Neuronal stem cell (in vitro differentiated cells): ENCODE data around the gene LCK.
"Not testable (repeated sequence)": the region's sequence is repeated elsewhere in the genome, so short reads cannot be mapped to it uniquely, and the experiment has no call there.

ENCODE experiments used
- DNase-seq: peaks from one replicate; pipeline ENCODE4 v3.0.0-alpha.2; 2013; ENCODE audit warnings: low spot score
- H2AFZ ChIP-seq: one replicate; pipeline ENCODE4 v1.6.1; 2013; ENCODE audit warnings: mild to moderate bottlenecking, low read length, inconsistent platforms
- H2AK5ac ChIP-seq: 2 replicates; pipeline ENCODE4 v1.6.1; 2013; ENCODE audit warnings: low read depth, mild to moderate bottlenecking, inconsistent platforms, low read length, moderate library complexity, mixed read lengths
- H2BK120ac ChIP-seq: 2 replicates; pipeline ENCODE4 v1.6.1; 2013; ENCODE audit warnings: low read depth, mild to moderate bottlenecking, inconsistent platforms, low read length, moderate library complexity, mixed read lengths
- H2BK12ac ChIP-seq: one replicate; pipeline ENCODE4 v1.6.1; 2013; ENCODE audit warnings: low read length, inconsistent platforms
- H2BK15ac ChIP-seq: 2 replicates; pipeline ENCODE4 v1.6.1; 2013; ENCODE audit warnings: mild to moderate bottlenecking, low read length, inconsistent platforms, mixed read lengths
- H2BK5ac ChIP-seq: one replicate; pipeline ENCODE4 v1.6.1; 2013; ENCODE audit warnings: inconsistent platforms, mild to moderate bottlenecking, low read length, moderate library complexity
- H3K14ac ChIP-seq: one replicate; pipeline ENCODE4 v1.6.1; 2013; ENCODE audit warnings: low read length, inconsistent platforms
- H3K18ac ChIP-seq: 2 replicates; pipeline ENCODE4 v1.6.1; 2013; ENCODE audit warnings: low read length, inconsistent platforms
- H3K23ac ChIP-seq: 2 replicates; pipeline ENCODE4 v1.6.1; 2013; ENCODE audit warnings: low read depth, mild to moderate bottlenecking, mixed read lengths, low read length, inconsistent platforms; ENCODE audit not compliant: poor library complexity
- H3K27ac ChIP-seq: replicated peaks from 3 replicates; pipeline ENCODE4 v1.5.1; 2013; ENCODE audit warnings: low read length, inconsistent platforms
- H3K27me3 ChIP-seq, 3 experiments: 2 replicates each; pipeline ENCODE4 v1.6.1; 2013; ENCODE audit warnings: low read length in 3 of 3, mild to moderate bottlenecking in 2 of 3, inconsistent platforms in 1 of 3, low read depth in 1 of 3, mixed read lengths in 1 of 3, moderate library complexity in 1 of 3; ENCODE audit not compliant: control insufficient read depth in 3 of 3, insufficient read depth in 3 of 3
- H3K36me3 ChIP-seq, 2 donors: replicated peaks in 1 of 2; 2 replicates each; pipeline ENCODE4 v1.6.1; 2013; ENCODE audit warnings: low read length in 2 of 2; ENCODE audit not compliant: control insufficient read depth in 2 of 2, insufficient read depth in 2 of 2
- H3K4ac ChIP-seq: 2 replicates; pipeline ENCODE4 v1.6.1; 2013; ENCODE audit warnings: inconsistent platforms, mild to moderate bottlenecking, low read length, moderate library complexity
- H3K4me1 ChIP-seq, 2 donors: 1 replicate in 1 of 2; 2 replicates in 1 of 2; pipeline ENCODE4 v1.6.1; 2013; ENCODE audit warnings: low read length in 2 of 2, low read depth in 1 of 2; ENCODE audit not compliant: control insufficient read depth in 2 of 2, insufficient read depth in 1 of 2
- H3K4me2 ChIP-seq: one replicate; pipeline ENCODE4 v1.6.1; 2013; ENCODE audit warnings: mild to moderate bottlenecking, low read length, inconsistent platforms; ENCODE audit not compliant: insufficient read depth, poor library complexity, severe bottlenecking
- H3K4me3 ChIP-seq, 2 donors: 2 replicates each; pipeline ENCODE4 v1.5.1; 2013; ENCODE audit warnings: low read length in 2 of 2, mild to moderate bottlenecking in 2 of 2, inconsistent platforms in 1 of 2, moderate library complexity in 1 of 2
- H3K79me1 ChIP-seq: one replicate; pipeline ENCODE4 v1.6.1; 2013; ENCODE audit warnings: low read depth, mild to moderate bottlenecking, inconsistent platforms, low read length, moderate library complexity
- H3K9ac ChIP-seq: one replicate; pipeline ENCODE4 v1.6.1; 2013; ENCODE audit warnings: mild to moderate bottlenecking, low read depth, low read length, inconsistent platforms; ENCODE audit not compliant: poor library complexity
- H3K9me3 ChIP-seq, 2 donors: replicated peaks in 1 of 2; 2 replicates each; pipeline versions ENCODE3 to v1.6.1; 2013; ENCODE audit warnings: low read length in 2 of 2, mild to moderate bottlenecking in 2 of 2, inconsistent platforms in 1 of 2, low read depth in 1 of 2, mixed read lengths in 1 of 2, moderate library complexity in 1 of 2; ENCODE audit not compliant: control insufficient read depth in 2 of 2, insufficient read depth in 1 of 2
- H4K8ac ChIP-seq: one replicate; pipeline ENCODE4 v1.6.1; 2013; ENCODE audit warnings: low read depth, mild to moderate bottlenecking, inconsistent platforms, low read length, moderate library complexity
- H4K91ac ChIP-seq: one replicate; pipeline ENCODE4 v1.6.1; 2013; ENCODE audit warnings: low read length, low read depth, mild to moderate bottlenecking, inconsistent platforms; ENCODE audit not compliant: poor library complexity
- WGBS, 2 donors: extraction: QIAGEN DNeasy Blood & Tissue Kit; methylation state at CpG; one replicate each; pipeline ENCODE4 v1.1.7; 2013; ENCODE audit warnings: missing lambda C conversion rate in 2 of 2, mixed read lengths in 1 of 2; ENCODE audit not compliant: insufficient read length in 2 of 2, insufficient replicate concordance in 1 of 2; ENCODE audit errors: extremely low coverage in 2 of 2; 5-methylcytosine and 5-hydroxymethylcytosine counted together

Gene LCK

DNA sequence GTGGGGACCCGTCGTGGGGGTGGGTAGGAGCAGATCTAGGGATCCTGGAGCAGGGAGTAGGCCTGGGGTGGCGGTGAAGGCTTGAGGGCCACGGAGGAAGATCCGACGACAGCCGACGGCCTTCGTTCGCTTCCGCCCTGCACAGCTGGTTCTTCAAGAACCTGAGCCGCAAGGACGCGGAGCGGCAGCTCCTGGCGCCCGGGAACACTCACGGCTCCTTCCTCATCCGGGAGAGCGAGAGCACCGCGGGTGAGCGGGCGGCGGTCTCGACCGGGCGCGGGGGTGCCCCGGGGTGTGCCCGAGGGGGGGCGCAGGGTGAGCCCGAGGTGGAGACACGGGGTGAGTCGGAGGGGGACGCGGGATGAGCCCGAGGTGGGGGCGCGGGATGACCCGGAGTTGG is 24.4 kb downstream of the LCK start:
- no peak overlapping the region for H3K4me3 ChIP-seq
- no peak overlapping the region for H2BK15ac ChIP-seq
- H3K27me3 ChIP-seq: peaks cover 0 to 15% (median 14%) of the 10 kb centered on the region in 3 experiments
- no peaks in the 10 kb centered on the region for H3K36me3 ChIP-seq
- H2AK5ac ChIP-seq: peak overlapping the region; percentile 60
- H3K18ac ChIP-seq: peak overlapping the region; percentile 76
- H3K14ac ChIP-seq: no peak overlapping the region
- peaks cover 0 to 1% of the 10 kb centered on the region in 2 donors for H3K4me1 ChIP-seq
- H3K27ac ChIP-seq: no peak overlapping the region
- H3K9ac ChIP-seq: no peak overlapping the region
- DNase-seq: no peak
- no peaks in the 10 kb centered on the region for H3K79me1 ChIP-seq
- H2BK12ac ChIP-seq: peak overlapping the region; percentile 41
- H3K4ac ChIP-seq: no peak overlapping the region
- WGBS, 2 donors: no CpG with 5 or more reads among the region's 41 CpGs
- H3K4me2 ChIP-seq: no peak overlapping the region
- H3K9me3 ChIP-seq: peaks cover 0 to 4% of the 10 kb centered on the region in 2 donors
- no peak overlapping the region for H2AFZ ChIP-seq
- H4K8ac ChIP-seq: peak overlapping the region; percentile 17
- H2BK5ac ChIP-seq: peak overlapping the region; percentile 22
- peak overlapping the region; percentile 80 for H3K23ac ChIP-seq
- H4K91ac ChIP-seq: no peak overlapping the region
- peak overlapping the region; percentile 72 for H2BK120ac ChIP-seq

DNA sequence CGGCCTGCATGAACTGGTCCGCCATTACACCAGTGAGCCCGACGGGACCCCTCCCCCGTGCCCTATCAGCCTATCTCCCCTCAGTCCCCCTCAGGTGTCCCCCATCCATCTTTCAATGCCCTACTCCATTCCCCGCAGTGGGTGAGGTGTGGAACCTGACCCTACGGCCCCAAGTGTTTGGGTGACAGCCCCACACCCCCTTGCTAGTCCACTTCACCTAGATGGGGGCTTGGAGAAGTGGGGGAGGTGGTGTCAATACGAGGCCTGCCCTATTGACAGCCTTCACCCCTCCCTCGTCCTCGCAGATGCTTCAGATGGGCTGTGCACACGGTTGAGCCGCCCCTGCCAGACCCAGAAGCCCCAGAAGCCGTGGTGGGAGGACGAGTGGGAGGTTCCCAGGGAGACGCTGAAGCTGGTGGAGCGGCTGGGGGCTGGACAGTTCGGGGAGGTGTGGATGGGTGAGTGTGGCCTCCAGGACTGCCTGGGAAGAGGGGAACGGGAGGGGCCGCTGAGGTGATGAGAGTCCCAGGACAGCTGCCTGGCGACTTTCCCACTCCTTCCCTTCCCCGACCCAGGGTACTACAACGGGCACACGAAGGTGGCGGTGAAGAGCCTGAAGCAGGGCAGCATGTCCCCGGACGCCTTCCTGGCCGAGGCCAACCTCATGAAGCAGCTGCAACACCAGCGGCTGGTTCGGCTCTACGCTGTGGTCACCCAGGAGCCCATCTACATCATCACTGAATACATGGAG is 25.1 kb downstream of the LCK start:
- no peak overlapping the region for H2AFZ ChIP-seq
- H3K4me1 ChIP-seq: peaks cover 0 to 1% of the 10 kb centered on the region in 2 donors
- peak overlapping the region; percentile 59 for H2AK5ac ChIP-seq
- H3K9me3 ChIP-seq: peaks cover 0 to 4% of the 10 kb centered on the region in 2 donors
- H2BK15ac ChIP-seq: peak overlapping the region; percentile 43
- H3K9ac ChIP-seq: peak overlapping the region; percentile 18
- no peak overlapping the region for H3K14ac ChIP-seq
- H2BK12ac ChIP-seq: peak overlapping the region; percentile 52
- H3K27me3 ChIP-seq: peaks cover 0 to 15% (median 14%) of the 10 kb centered on the region in 3 experiments
- H3K79me1 ChIP-seq: no peaks in the 10 kb centered on the region
- H2BK120ac ChIP-seq: no peak overlapping the region
- H2BK5ac ChIP-seq: peak overlapping the region; percentile 91
- H4K8ac ChIP-seq: no peak overlapping the region
- no peaks in the 10 kb centered on the region for H3K36me3 ChIP-seq
- WGBS, 2 donors: no CpG with 5 or more reads among the region's 30 CpGs
- H4K91ac ChIP-seq: no peak overlapping the region
- H3K4me3 ChIP-seq: no peak overlapping the region
- no peak overlapping the region for H3K4me2 ChIP-seq
- H3K23ac ChIP-seq: peak overlapping the region; percentile 61
- no peak for DNase-seq
- peak overlapping the region; percentile 36 for H3K18ac ChIP-seq
- H3K27ac ChIP-seq: no peak overlapping the region
- no peak overlapping the region for H3K4ac ChIP-seq

DNA sequence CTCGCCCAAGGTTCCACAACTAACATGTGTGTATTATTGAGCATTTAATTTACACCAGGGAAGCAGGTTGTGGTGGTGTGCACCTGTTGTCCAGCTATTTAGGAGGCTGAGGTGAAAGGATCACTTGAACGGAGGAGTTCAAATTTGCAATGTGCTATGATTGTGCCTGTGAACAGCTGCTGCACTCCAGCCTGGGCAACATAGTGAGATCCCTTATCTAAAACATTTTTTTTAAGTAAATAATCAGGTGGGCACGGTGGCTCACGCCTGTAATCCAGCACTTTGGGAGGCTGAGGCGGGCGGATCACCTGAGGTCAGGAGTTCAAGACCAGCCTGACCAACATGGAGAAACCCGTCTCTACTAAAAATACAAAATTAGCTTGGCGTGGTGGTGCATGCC is 33.7 kb downstream of the LCK start:
- not testable (repeated sequence) for H3K4me3 ChIP-seq, H3K27me3 ChIP-seq, H3K4me2 ChIP-seq, DNase-seq, H2AK5ac ChIP-seq, H2BK5ac ChIP-seq, H2BK120ac ChIP-seq, H2AFZ ChIP-seq, H3K36me3 ChIP-seq, H2BK15ac ChIP-seq, H4K91ac ChIP-seq, H2BK12ac ChIP-seq, H3K14ac ChIP-seq, H4K8ac ChIP-seq, H3K27ac ChIP-seq, H3K4me1 ChIP-seq, H3K4ac ChIP-seq, H3K23ac ChIP-seq, H3K9ac ChIP-seq, H3K18ac ChIP-seq, H3K79me1 ChIP-seq, H3K9me3 ChIP-seq
- no CpG with 5 or more reads among the region's 8 CpGs for WGBS, 2 donors

DNA sequence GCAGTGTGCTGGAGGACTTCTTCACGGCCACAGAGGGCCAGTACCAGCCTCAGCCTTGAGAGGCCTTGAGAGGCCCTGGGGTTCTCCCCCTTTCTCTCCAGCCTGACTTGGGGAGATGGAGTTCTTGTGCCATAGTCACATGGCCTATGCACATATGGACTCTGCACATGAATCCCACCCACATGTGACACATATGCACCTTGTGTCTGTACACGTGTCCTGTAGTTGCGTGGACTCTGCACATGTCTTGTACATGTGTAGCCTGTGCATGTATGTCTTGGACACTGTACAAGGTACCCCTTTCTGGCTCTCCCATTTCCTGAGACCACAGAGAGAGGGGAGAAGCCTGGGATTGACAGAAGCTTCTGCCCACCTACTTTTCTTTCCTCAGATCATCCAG is 34.6 kb downstream of the LCK start:
- Histone ChIP-seq H3K4me3 (no peak overlapping the region), H3K4ac (no peak overlapping the region), H2BK12ac (no peak overlapping the region), H4K91ac (no peak overlapping the region), H3K27me3 (no peaks in the 10 kb centered on the region), H3K79me1 (no peaks in the 10 kb centered on the region), H3K14ac (no peak overlapping the region), H3K27ac (no peak overlapping the region), H4K8ac (peak overlapping the region; percentile 56), H2BK5ac (no peak overlapping the region), H2BK15ac (no peak overlapping the region), H3K4me1 (no peaks in the 10 kb centered on the region), H3K4me2 (no peak overlapping the region), H2AFZ (no peak overlapping the region), H3K9ac (no peak overlapping the region), H3K36me3 (no peaks in the 10 kb centered on the region), H3K9me3 (no peaks in the 10 kb centered on the region), H3K18ac (peak overlapping the region; percentile 8), H2AK5ac (no peak overlapping the region), H2BK120ac (no peak overlapping the region), H3K23ac (no peak overlapping the region)
- no CpG with 5 or more reads among the region's 3 CpGs for WGBS, 2 donors
- no peak for DNase-seq
